ENCODE measurements around the gene MTHFS.

DNA sequence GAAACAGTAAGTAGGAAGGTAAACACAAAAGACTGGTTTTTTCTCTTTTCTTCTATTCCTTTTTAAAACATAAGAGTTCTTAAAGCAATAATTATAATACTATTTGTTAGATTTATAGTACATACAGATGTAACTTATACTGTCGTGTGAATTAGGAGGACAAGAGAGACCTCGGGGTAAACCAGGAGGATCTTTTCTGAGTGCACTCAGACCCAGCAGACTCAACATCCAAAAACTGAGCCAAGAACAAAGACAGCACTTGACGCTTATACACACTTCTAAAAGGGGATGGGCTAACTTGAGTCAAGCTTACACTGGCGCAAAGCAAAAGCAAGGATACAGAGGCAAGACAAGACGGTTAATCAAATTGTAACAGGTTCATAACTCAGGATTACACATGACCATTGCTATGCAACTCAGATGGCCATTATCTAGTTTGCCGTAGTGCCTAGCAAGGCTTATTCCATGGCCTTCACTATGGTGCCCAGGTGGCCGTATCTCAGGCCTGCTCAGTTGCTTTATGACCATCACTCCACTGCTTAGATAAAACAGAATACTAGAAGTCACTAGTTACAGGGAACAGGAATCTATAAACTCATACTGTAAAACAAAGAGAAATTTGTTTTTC, 18.6 kb downstream of the MTHFS start:
- TF ChIP-seq CTCF (IDR thresholded peaks at IDR 0.05; ENCODE audit: low read depth, low read length, poor library complexity, severe bottlenecking) = no peak
- no peak for TF ChIP-seq EZH2phosphoT487 (IDR thresholded peaks at IDR 0.05; ENCODE audit: borderline replicate concordance, low read length)

Measured in DOHH2 (cell line).